ENCODE results near the gene ASPHD1. TPM values are rescaled to one million over a fixed set of nuclear protein-coding genes. Genes with fewer than 3 reads are reported as not detected.

ASPHD1 gene
- total and polyA plus RNA-seq, 2 of the 4 experiments (the other 2 are of a cell fraction), result 4.1 to 14.5 TPM

DNA sequence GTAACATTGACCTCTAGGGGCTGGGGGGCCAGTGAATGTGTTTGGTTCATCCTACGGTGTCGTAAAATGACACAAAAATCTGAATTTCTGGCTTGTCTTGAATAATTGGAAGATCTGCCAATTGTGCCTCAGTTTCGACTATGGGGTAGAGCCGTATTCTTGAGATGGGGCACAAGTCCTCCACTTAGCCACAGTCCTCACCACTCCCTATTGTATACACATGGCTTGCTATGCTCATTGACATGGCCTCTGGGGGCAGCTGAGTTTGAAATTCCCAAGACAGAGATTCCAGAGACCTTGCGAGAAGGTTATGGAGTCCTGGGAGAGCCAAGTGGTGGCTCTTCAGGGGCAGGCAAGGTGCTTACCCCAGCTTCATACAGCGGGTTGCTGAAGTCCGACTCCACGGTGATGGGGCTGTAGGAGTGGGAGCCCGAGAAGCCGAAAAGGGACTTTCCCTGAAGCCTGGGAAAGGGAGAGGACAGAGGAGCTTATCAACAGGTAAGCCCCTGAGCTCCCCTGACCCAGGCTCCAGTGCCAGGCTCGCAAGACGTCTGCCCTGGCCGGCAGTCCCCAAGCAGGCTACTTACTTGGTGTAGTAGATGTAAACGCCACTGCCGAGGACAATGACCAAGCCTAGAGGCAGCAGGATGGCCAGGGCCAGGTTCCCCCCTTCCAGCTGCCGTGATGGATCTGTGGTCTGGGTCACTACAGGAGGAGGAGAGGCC, 28.3 kb upstream of the ASPHD1 start:
- Histone ChIP-seq H2BK5ac (ENCODE audit: low read depth, low read length, poor library complexity, severe bottlenecking) (no peak overlapping the region), H4K8ac (ENCODE audit: low read depth in 2 of 2, low read length in 2 of 2) (no peak overlapping the region), H3K23ac (ENCODE audit: low read depth, low read length) (no peak overlapping the region), H3K9me3 (ENCODE audit: control insufficient read depth, insufficient read depth, low read length) (no peaks in the 10 kb centered on the region), H4K20me1 (ENCODE audit: insufficient read depth, low read length) (no peaks in the 10 kb centered on the region), H2AK9ac (replicated peaks; ENCODE audit: low read depth, low read length, poor library complexity) (no peak overlapping the region), H2AK5ac (ENCODE audit: low read depth, low read length) (no peak overlapping the region), H3K4me3 (ENCODE audit: insufficient read depth, low read depth, low read length) (no peak overlapping the region), H3K4ac (ENCODE audit: low read depth, low read length) (no peak overlapping the region), H2BK15ac (ENCODE audit: low read depth, low read length) (no peak overlapping the region), H3K4me1 (ENCODE audit: control insufficient read depth, insufficient read depth, low read length) (no peaks in the 10 kb centered on the region), H3K27ac (ENCODE audit: insufficient read depth, low read length) (no peak overlapping the region), H3K9me1 (ENCODE audit: insufficient read depth, low read length) (no peaks in the 10 kb centered on the region), H2BK120ac (ENCODE audit: low read depth, low read length) (no peak overlapping the region), H3K79me1 (ENCODE audit: low read depth in 1 of 2, low read length in 2 of 2) (no peaks in the 10 kb centered on the region), H3K36me3 (ENCODE audit: control insufficient read depth, insufficient read depth, low read length) (no peaks in the 10 kb centered on the region), H4K91ac (ENCODE audit: insufficient read depth, low read depth, low read length) (no peak overlapping the region), H3K14ac (replicated peaks; ENCODE audit: low read depth, low read length) (no peak overlapping the region), H2BK20ac (ENCODE audit: low read depth, low read length) (no peak overlapping the region), H3K9ac (ENCODE audit: low read depth, low read length) (no peak overlapping the region), H3K56ac (ENCODE audit: extremely low read depth, insufficient read depth, low read length) (no peak overlapping the region), H4K5ac (ENCODE audit: low read depth, low read length) (no peak overlapping the region), H3K4me2 (ENCODE audit: low read depth, low read length) (no peak overlapping the region), H3K27me3 (ENCODE audit: control insufficient read depth, insufficient read depth, low read length) (peaks cover 10% of the 10 kb centered on the region), H2AFZ (replicated peaks; ENCODE audit: low read length, poor library complexity) (no peak overlapping the region), H3K18ac (ENCODE audit: low read depth, low read length) (no peak overlapping the region)
- in situ Hi-C loops (cut with MboI; ENCODE audit: low sequenced_read_pairs), result no loop called here
- intact Hi-C loops (cut with micrococcal nuclease), result no loop called here
- ATAC-seq (ENCODE audit: low read depth), result no peak
- no CpG with 5 or more reads among the region's 16 CpGs for WGBS, 2 experiments (ENCODE audit: extremely low coverage in 2 of 2, insufficient read length in 1 of 2)
- no peak for TF ChIP-seq POLR2A (IDR thresholded peaks at IDR 0.05; ENCODE audit: low read depth, low read length)
- TF ChIP-seq MAFK (IDR thresholded peaks at IDR 0.05; ENCODE audit: low read depth, low read length), result no peak
- TF ChIP-seq MXI1 (IDR thresholded peaks at IDR 0.05; ENCODE audit: borderline replicate concordance, low read depth, low read length), result no peak
- TF ChIP-seq RFX5 (IDR thresholded peaks at IDR 0.05; ENCODE audit: low read depth, low read length), result no peak
- TF ChIP-seq, protein P1, sequence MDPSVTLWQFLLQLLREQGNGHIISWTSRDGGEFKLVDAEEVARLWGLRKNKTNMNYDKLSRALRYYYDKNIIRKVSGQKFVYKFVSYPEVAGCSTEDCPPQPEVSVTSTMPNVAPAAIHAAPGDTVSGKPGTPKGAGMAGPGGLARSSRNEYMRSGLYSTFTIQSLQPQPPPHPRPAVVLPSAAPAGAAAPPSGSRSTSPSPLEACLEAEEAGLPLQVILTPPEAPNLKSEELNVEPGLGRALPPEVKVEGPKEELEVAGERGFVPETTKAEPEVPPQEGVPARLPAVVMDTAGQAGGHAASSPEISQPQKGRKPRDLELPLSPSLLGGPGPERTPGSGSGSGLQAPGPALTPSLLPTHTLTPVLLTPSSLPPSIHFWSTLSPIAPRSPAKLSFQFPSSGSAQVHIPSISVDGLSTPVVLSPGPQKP (IDR thresholded peaks at IDR 0.05; ENCODE audit: borderline replicate concordance, low read depth, low read length), result no peak
- TF ChIP-seq CTCF (conservative IDR thresholded peaks at IDR 0.05; ENCODE audit: low read depth, low read length), result no peak
- no peak for TF ChIP-seq MAZ (IDR thresholded peaks at IDR 0.05; ENCODE audit: borderline replicate concordance, low read depth, low read length)
- TF ChIP-seq RCOR1 (IDR thresholded peaks at IDR 0.05; ENCODE audit: insufficient replicate concordance, low read length), result no peak
- TF ChIP-seq CHD1 (IDR thresholded peaks at IDR 0.05; ENCODE audit: low read depth, low read length), result no peak
- no peak for TF ChIP-seq USF2 (IDR thresholded peaks at IDR 0.05; ENCODE audit: low read depth, low read length)
- no peak for TF ChIP-seq BHLHE40 (IDR thresholded peaks at IDR 0.05; ENCODE audit: low read depth, low read length)
- TF ChIP-seq SMC3 (IDR thresholded peaks at IDR 0.05; ENCODE audit: low read depth, low read length), result no peak
- TF ChIP-seq RAD21 (IDR thresholded peaks at IDR 0.05; ENCODE audit: low read length), result no peak
- no peak for TF ChIP-seq CEBPB (IDR thresholded peaks at IDR 0.05; ENCODE audit: low read depth, low read length)
- no peak for TF ChIP-seq NFE2L2 (IDR thresholded peaks at IDR 0.05; ENCODE audit: low read depth, low read length)
- TF ChIP-seq FOS (IDR thresholded peaks at IDR 0.05; ENCODE audit: low read depth, low read length), result no peak
- ChIA-PET CTCF (no interaction called here), POLR2A (ENCODE audit: unreplicated experiment) (no interaction called here)
- no peak for DNase-seq
- dilution Hi-C loops (cut with HindIII; ENCODE audit: low sequenced_read_pairs, unreplicated experiment), result no loop called here
- no TSS peak for BruUV-seq (replicated peaks)

Data from IMR-90 (cell line).